Cardiac fibroblast (primary cell): Measurements from ENCODE around the gene SLC22A23.

ENCODE experiments used
- DNase-seq, 2 donors: peaks; one replicate each; pipeline versions ENCODE4 v3.0.0 to v3.0.0-alpha.2; 2010; ENCODE audit warnings: low read depth in 2 of 2
- H3K4me3 ChIP-seq, 2 donors: replicated peaks in 1 of 2; 1 replicate in 1 of 2; 2 replicates in 1 of 2; pipeline ENCODE4 v1.5.1; 2011; ENCODE audit warnings: low read depth in 2 of 2, low read length in 2 of 2, mild to moderate bottlenecking in 2 of 2, moderate library complexity in 1 of 2
- CTCF ChIP-seq: IDR thresholded peaks from one replicate; pipeline ENCODE4 v1.5.1; 2011; ENCODE audit warnings: low read depth, mild to moderate bottlenecking, low read length, inconsistent platforms

SLC22A23 gene

GRCh38 chr6:3376064-3376463, 80.8 kb downstream of the SLC22A23 start:
- no peak for DNase-seq
- TF ChIP-seq CTCF, result no peak
- H3K4me3 ChIP-seq, result no peak overlapping the region

- TF ChIP-seq CTCF, result no peak
- no peak overlapping the region for H3K4me3 ChIP-seq
- no peak for DNase-seq
Observed at GRCh38 chr6:3373597-3374203, 83.2 kb downstream of the SLC22A23 start.

- no peak for DNase-seq
- TF ChIP-seq CTCF, result no peak
- no peak overlapping the region for H3K4me3 ChIP-seq
Observed at GRCh38 chr6:3372912-3373554, 83.8 kb downstream of the SLC22A23 start.

GRCh38 chr6:3372184-3372846, 84.5 kb downstream of the SLC22A23 start:
- no peak overlapping the region for H3K4me3 ChIP-seq
- no peak for TF ChIP-seq CTCF
- DNase-seq, result no peak

GRCh38 chr6:3371222-3371949, 85.5 kb downstream of the SLC22A23 start:
- DNase-seq, result no peak

More at GRCh38 chr6:3371222-3371949, 85.5 kb downstream of the SLC22A23 start:
- TF ChIP-seq CTCF, result no peak
- no peak overlapping the region for H3K4me3 ChIP-seq
